Measurements from ENCODE around the gene LMO1.
A peak's percentile ranks its signal among the peaks of the same experiment; 100 is the strongest.

LMO1 gene

GRCh38 chr11:8269636-8270035 lies 6.0 kb upstream of the LMO1 start:
- Mint-ChIP-seq H3K9me3 (peaks cover 7% of the 10 kb centered on the region), H3K36me3 (ENCODE audit: low read depth) (no peaks in the 10 kb centered on the region), H3K4me3 (peak overlapping the region; percentile 55), H3K4me1 (peaks cover 5% of the 10 kb centered on the region), H3K27ac (no peak overlapping the region), H3K27me3 (ENCODE audit: low read depth, poor library complexity) (peaks cover 83% of the 10 kb centered on the region)
- no peak for DNase-seq
- TF ChIP-seq CTCF (IDR thresholded peaks at IDR 0.05) = no peak

- peak; percentile 67 for DNase-seq
- Mint-ChIP-seq H3K27me3 (ENCODE audit: low read depth, poor library complexity) (peaks cover 87% of the 10 kb centered on the region), H3K9me3 (no peaks in the 10 kb centered on the region), H3K27ac (no peak overlapping the region), H3K36me3 (ENCODE audit: low read depth) (no peaks in the 10 kb centered on the region), H3K4me3 (peak overlapping the region; percentile 81), H3K4me1 (peaks cover 7% of the 10 kb centered on the region)
- no peak for TF ChIP-seq CTCF (IDR thresholded peaks at IDR 0.05)
These were observed 5.1 kb upstream of the LMO1 start for GRCh38 chr11:8268530-8269400.

- H3K4me3 Mint-ChIP-seq = peak overlapping the region; percentile 60
- peak; percentile 49 for DNase-seq
- TF ChIP-seq CTCF (IDR thresholded peaks at IDR 0.05) = no peak
- H3K4me1 Mint-ChIP-seq = peaks cover 11% of the 10 kb centered on the region
- no peaks in the 10 kb centered on the region for H3K36me3 Mint-ChIP-seq (ENCODE audit: low read depth)
- no peak overlapping the region for H3K27ac Mint-ChIP-seq
- no peaks in the 10 kb centered on the region for H3K9me3 Mint-ChIP-seq
- peaks cover 91% of the 10 kb centered on the region for H3K27me3 Mint-ChIP-seq (ENCODE audit: low read depth, poor library complexity)
These were observed 4.3 kb upstream of the LMO1 start for GRCh38 chr11:8267831-8268529.

GRCh38 chr11:8267280-8267679 lies 3.6 kb upstream of the LMO1 start:
- Mint-ChIP-seq H3K4me1 (peaks cover 15% of the 10 kb centered on the region), H3K27ac (no peak overlapping the region), H3K4me3 (peak overlapping the region; percentile 60), H3K27me3 (ENCODE audit: low read depth, poor library complexity) (peaks cover 89% of the 10 kb centered on the region), H3K36me3 (ENCODE audit: low read depth) (no peaks in the 10 kb centered on the region), H3K9me3 (no peaks in the 10 kb centered on the region)
- TF ChIP-seq CTCF (IDR thresholded peaks at IDR 0.05) = no peak
- no peak for DNase-seq

GRCh38 chr11:8266246-8267241 lies 2.9 kb upstream of the LMO1 start:
- Mint-ChIP-seq H3K27me3 (ENCODE audit: low read depth, poor library complexity) (peaks cover 89% of the 10 kb centered on the region), H3K27ac (no peak overlapping the region), H3K36me3 (ENCODE audit: low read depth) (no peaks in the 10 kb centered on the region), H3K4me1 (peaks cover 16% of the 10 kb centered on the region), H3K9me3 (no peaks in the 10 kb centered on the region), H3K4me3 (peak overlapping the region; percentile 60)
- TF ChIP-seq CTCF (IDR thresholded peaks at IDR 0.05) = no peak
- no peak for DNase-seq
